K562 (cell line): ENCODE results near the gene KLRB1. TPM values are rescaled to one million over a fixed set of nuclear protein-coding genes. Genes with fewer than 3 reads are reported as not detected.

ENCODE experiments used
- ATAC-seq: fragments of 200-7000 bp; cut with Tn5 transposase; 3 replicates; pipeline ENCODE4 v1.9.1; 2020; ENCODE audit warnings: moderate library complexity
- BruUV-seq: library from RNA; stranded (reverse); fragments of 400-500 nt; replicated peaks from 2 replicates; lab custom pipeline; 2021; lab: Mats Ljungman, UMichigan
- CTCF ChIA-PET: fragments of 300-600 bp; formaldehyde crosslinking; extraction: SDS; loops from one replicate; lab custom pipeline; 2021; ENCODE audit warnings: low intra/inter-chr PET ratio; lab: Yijun Ruan, JAX
- POLR2A ChIA-PET: fragments of 300-600, 350-650 bp; sonication (Branson Sonifier 250); formaldehyde crosslinking; extraction: SDS; loops from one replicate; lab custom pipeline; 2021; ENCODE audit warnings: antibody characterized with exemption, inconsistent platforms; lab: Yijun Ruan, JAX
- DNase-seq, 4 experiments: peaks; one replicate each; pipeline versions ENCODE4 v3.0.0 to v3.0.0-alpha.2; 2011 to 2018; ENCODE audit warnings: low spot score in 3 of 4, mixed read lengths in 3 of 4; ENCODE audit errors: extremely low read depth in 1 of 4
- FAIRE-seq: peaks from 2 replicates; lab custom pipeline; 2011; peaks lifted over from hg19 to GRCh38; lab: Jason Lieb, UNC
- H2AFZ ChIP-seq: 2 replicates; pipeline ENCODE4 v1.6.0; 2011; ENCODE audit warnings: low read depth, low read length, control low read depth, inconsistent platforms
- H3K27ac ChIP-seq: fragments of 200-600 bp; 3 replicates; pipeline ENCODE4 v1.8.0; 2011; ENCODE audit warnings: low read depth, mild to moderate bottlenecking, control low read depth, inconsistent platforms, low read length, moderate library complexity, mixed read lengths; ENCODE audit errors: extremely low read depth
- H3K27me3 ChIP-seq, 2 experiments: fragments of 300-600 bp in 1 of 2; 2 replicates in 1 of 2; 3 replicates in 1 of 2; pipeline versions ENCODE4 v1.6.0 to v1.8.0; 2011; ENCODE audit warnings: inconsistent platforms in 2 of 2, low read length in 2 of 2, mild to moderate bottlenecking in 1 of 2, mixed read lengths in 1 of 2, moderate library complexity in 1 of 2; ENCODE audit not compliant: control insufficient read depth in 2 of 2, insufficient read depth in 2 of 2
- H3K36me3 ChIP-seq: fragments of 300-600 bp; 3 replicates; pipeline ENCODE4 v1.8.0; 2011; ENCODE audit warnings: mild to moderate bottlenecking, low read length, inconsistent platforms; ENCODE audit not compliant: control insufficient read depth, insufficient read depth
- H3K4me1 ChIP-seq, 2 experiments: fragments of 200-600 bp in 1 of 2; replicated peaks in 1 of 2; 2 replicates in 1 of 2; 3 replicates in 1 of 2; pipeline versions ENCODE4 v1.5.1 to v1.8.0; 2011; ENCODE audit warnings: inconsistent platforms in 2 of 2, low read length in 2 of 2, mild to moderate bottlenecking in 1 of 2, mixed read lengths in 1 of 2, moderate library complexity in 1 of 2; ENCODE audit not compliant: control insufficient read depth in 2 of 2, insufficient read depth in 2 of 2
- H3K4me2 ChIP-seq: 2 replicates; pipeline ENCODE4 v1.6.1; 2011; ENCODE audit warnings: low read length, control low read depth, inconsistent platforms, mixed read lengths; ENCODE audit not compliant: insufficient read depth
- H3K4me3 ChIP-seq: fragments of 200-600 bp; sonication (generic), shearing (Covaris generic); 2 replicates; pipeline ENCODE4 v1.5.1; 2016; ENCODE audit warnings: control low read depth, inconsistent platforms
- H3K79me2 ChIP-seq: fragments of 200-600 bp; 3 replicates; pipeline ENCODE4 v1.8.0; 2011; ENCODE audit warnings: low read length, inconsistent platforms; ENCODE audit not compliant: control insufficient read depth, insufficient read depth
- H3K9ac ChIP-seq, 2 experiments: 2 replicates each; pipeline versions ENCODE4 v1.6.0 to v1.6.1; 2011; ENCODE audit warnings: low read depth in 2 of 2, low read length in 2 of 2, control low read depth in 1 of 2, inconsistent platforms in 1 of 2, mild to moderate bottlenecking in 1 of 2, mixed read lengths in 1 of 2; ENCODE audit not compliant: insufficient read depth in 1 of 2
- H3K9me1 ChIP-seq: one replicate; pipeline ENCODE4 v1.6.0; 2011; ENCODE audit warnings: inconsistent platforms, mild to moderate bottlenecking, low read length, moderate library complexity; ENCODE audit not compliant: control insufficient read depth, insufficient read depth
- H3K9me3 ChIP-seq: replicated peaks from 2 replicates; pipeline ENCODE4 v1.5.1; 2011; ENCODE audit warnings: low read depth, low read length, inconsistent platforms; ENCODE audit not compliant: control insufficient read depth, insufficient read depth
- H4K20me1 ChIP-seq: replicated peaks from 2 replicates; pipeline ENCODE4 v1.6.1; 2011; ENCODE audit warnings: low read length, inconsistent platforms, mixed read lengths; ENCODE audit not compliant: control insufficient read depth, insufficient read depth
- ELF1 ChIP-seq: fragments of 200-800 bp; sonication (Bioruptor generic); IDR thresholded peaks from 2 replicates; pipeline ENCODE4 v1.6.1; 2016; ENCODE audit warnings: missing genetic modification characterization, missing compliant biosample characterization
- FOS ChIP-seq: IDR thresholded peaks from 3 replicates; pipeline ENCODE4 v1.6.1; 2011; ENCODE audit not compliant: insufficient read length; ENCODE audit errors: extremely low read depth
- KDM5B ChIP-seq: fragments of 200-600 bp; sonication (generic); IDR thresholded peaks from 2 replicates; pipeline ENCODE4 v1.6.1; 2012; ENCODE audit warnings: low read depth, mild to moderate bottlenecking, moderate library complexity, low read length, control low read depth, inconsistent platforms; ENCODE audit not compliant: insufficient replicate concordance
- LCOR ChIP-seq: sonication (generic); formaldehyde crosslinking; IDR thresholded peaks from 2 replicates; pipeline ENCODE4 v1.8.0; 2022; ENCODE audit warnings: mild to moderate bottlenecking, missing genetic modification reagents
- MEF2D ChIP-seq: conservative IDR thresholded peaks from 2 replicates; pipeline ENCODE4 v1.6.1; 2016; ENCODE audit warnings: low read depth, missing genetic modification characterization, missing compliant biosample characterization
- ZBTB40 ChIP-seq, 2 experiments: fragments of 450-650 bp in 1 of 2; sonication (generic) in 1 of 2; formaldehyde crosslinking in 1 of 2; IDR thresholded peaks; 2 replicates each; pipeline versions ENCODE4 v1.7.1 to v1.9.0; 2016 to 2022; ENCODE audit warnings: inconsistent platforms in 1 of 2, mild to moderate bottlenecking in 1 of 2, missing genetic modification reagents in 1 of 2
- ZNF280A ChIP-seq: fragments of 450-650 bp; IDR thresholded peaks from 2 replicates; pipeline ENCODE4 v1.6.1; 2018; ENCODE audit warnings: mild to moderate bottlenecking, low read depth; ENCODE audit not compliant: partially characterized antibody
- WGBS: fragments of 100-300 bp; shearing (Covaris generic); methylation state at CpG from one replicate; pipeline ENCODE4 v1.1.6; 2016; ENCODE audit warnings: low coverage, mixed read lengths; ENCODE audit not compliant: insufficient coverage; ENCODE audit errors: missing lambda C conversion rate; 5-methylcytosine and 5-hydroxymethylcytosine counted together
- in situ Hi-C: fragments of 300-500 bp; cut with MboI; formaldehyde crosslinking; loops from 4 replicates; pipeline ENCODE4 v1.15.0; 2018; ENCODE audit warnings: inconsistent platforms, mixed read lengths
- intact Hi-C: fragments of 100-400 bp; cut with micrococcal nuclease; formaldehyde crosslinking; loops from 2 replicates; pipeline ENCODE4 v1.14.2; 2022
- polyA plus RNA-seq, 8 experiments: library from polyadenylated mRNA; depleted of rRNA in 4 of 8; stranded (reverse) in 5 of 8; unstranded in 3 of 8; fragments of >200 nt; fragmentation: Nextera tagmentation in 2 of 8; fragmentation: Illumina TruSeq in 1 of 8; extraction: Ambion mirVana in 2 of 8; extraction: Trizol in 1 of 8; gene quantifications; 2 replicates each; pipeline versions ENCODE4 v1.2.1 to v1.2.3, GENCODE V29; 2011 to 2014; ENCODE audit warnings: inconsistent platforms in 1 of 8, missing spikeins in 1 of 8
- total RNA-seq, 7 experiments: library from RNA; depleted of rRNA in 6 of 7; stranded (reverse); fragments of >200 nt in 6 of 7; fragmentation: Illumina TruSeq in 2 of 7; extraction: Trizol in 2 of 7; gene quantifications; 2 replicates each; pipeline versions ENCODE4 v1.2.1 to v1.2.3, GENCODE V29; 2011 to 2021; ENCODE audit warnings: low replicate concordance in 1 of 7
- TF ChIP-seq, protein P1 (sequence below): fragments of 250-450 bp; sonication (Bioruptor Pico); IDR thresholded peaks from 2 replicates; pipeline ENCODE4 v1.8.0; 2022; ENCODE audit warnings: moderate library complexity, mild to moderate bottlenecking, inconsistent platforms

KLRB1 gene
- total and polyA plus RNA-seq, 9 of the 15 experiments (the other 6 are each of a cell fraction or from before 2014, with no cell fraction given) = not detected

DNA sequence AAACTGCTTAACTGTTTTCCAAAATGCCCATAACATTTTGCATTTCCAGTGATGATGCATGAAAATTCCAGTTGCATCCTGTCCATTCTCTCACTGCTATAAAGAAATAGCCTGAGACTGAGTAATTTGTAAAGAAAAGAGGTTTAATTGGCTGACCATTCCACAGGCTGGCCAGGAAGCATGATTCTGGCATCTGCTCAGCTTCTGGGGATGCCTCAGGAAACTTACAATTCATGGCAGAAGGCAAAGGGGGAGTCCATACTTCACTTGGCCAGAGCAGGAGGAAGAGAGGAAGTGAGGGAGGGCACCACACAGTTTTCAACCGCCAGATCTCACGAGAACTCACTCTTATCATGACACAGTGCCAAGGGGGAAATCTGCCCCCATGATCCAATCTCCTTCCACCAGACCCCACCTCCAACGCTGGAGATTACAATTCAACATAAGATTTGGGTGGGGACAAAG is 43.6 kb upstream of the KLRB1 start:
- Histone ChIP-seq H4K20me1 (no peaks in the 10 kb centered on the region), H3K36me3 (peaks cover 12% of the 10 kb centered on the region; the same call in 1 of the 3 replicates), H3K4me3 (no peak overlapping the region), H3K4me2 (peak overlapping the region; percentile 80), H3K4me1 (peaks cover 0 to 5% of the 10 kb centered on the region in 2 experiments; a peak in 3 of 5 replicates), H3K9ac (peak overlapping the region in 1 of 2 experiments; percentile 79; a peak in 3 of 4 replicates), H3K27me3 (no peaks in the 10 kb centered on the region), H2AFZ (peak overlapping the region; percentile 1; the same call in 1 of the 2 replicates), H3K27ac (peak overlapping the region; percentile 92), H3K9me3 (no peaks in the 10 kb centered on the region), H3K9me1 (no peaks in the 10 kb centered on the region), H3K79me2 (peaks cover 53% of the 10 kb centered on the region)
- FAIRE-seq = peak; percentile 37
- intact Hi-C loops (no loop called here), in situ Hi-C loops (no loop called here)
- ChIA-PET POLR2A (no interaction called here), CTCF (no interaction called here)
- peak in 1 of 4 experiments; percentile 60 for DNase-seq
- WGBS = 17% methylated on average over 3 of the region's 3 CpGs
- no TSS peak for BruUV-seq
- no peak for ATAC-seq
- TF ChIP-seq ELF1 (no peak), LCOR (CRISPR knock-in tag) (no peak), KDM5B (no peak), ZBTB40 (IDR thresholded peaks at IDR 0.05) (no peak), ZBTB40 (CRISPR knock-in tag; IDR thresholded peaks at IDR 0.05) (no peak), ZNF280A (no peak), MEF2D (tag) (no peak), FOS (no peak)
- TF ChIP-seq, protein P1, sequence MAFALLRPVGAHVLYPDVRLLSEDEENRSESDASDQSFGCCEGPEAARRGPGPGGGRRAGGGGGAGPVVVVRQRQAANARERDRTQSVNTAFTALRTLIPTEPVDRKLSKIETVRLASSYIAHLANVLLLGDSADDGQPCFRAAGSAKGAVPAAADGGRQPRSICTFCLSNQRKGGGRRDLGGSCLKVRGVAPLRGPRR (CRISPR knock-in tag) = no peak
